Heart right ventricle (tissue), 16 donors: ENCODE results near the gene ITPKB. TPM values are rescaled to one million over a fixed set of nuclear protein-coding genes. Genes with fewer than 3 reads are reported as not detected.

Source experiments
- ATAC-seq, 8 donors: fragments of 200-7000 bp; cut with Tn5 transposase; one replicate each; pipeline ENCODE4 v1.9.1; 2020; ENCODE audit warnings: mild to moderate bottlenecking in 8 of 8, moderate library complexity in 8 of 8, moderate number of reproducible peaks in 1 of 8
- DNase-seq, 2 donors: peaks; one replicate each; pipeline ENCODE4 v3.0.0-alpha.2; 2020
- H3K27ac ChIP-seq, 10 donors: fragments of 200-600 bp; sonication (generic) in 2 of 10; one replicate each; pipeline versions ENCODE4 v1.5.0 to v1.8.0; 2020 to 2022; ENCODE audit warnings: mild to moderate bottlenecking in 3 of 10
- H3K27me3 ChIP-seq, 7 donors: fragments of 200-600 bp; one replicate each; pipeline ENCODE4 v1.8.0; 2021 to 2022; ENCODE audit warnings: mild to moderate bottlenecking in 2 of 7
- H3K36me3 ChIP-seq, 9 donors: fragments of 200-600 bp; sonication (generic) in 1 of 9; one replicate each; pipeline versions ENCODE4 v1.5.0 to v1.8.0; 2020 to 2022; ENCODE audit warnings: mild to moderate bottlenecking in 2 of 9
- H3K4me1 ChIP-seq, 9 donors: fragments of 200-600 bp; sonication (generic) in 1 of 9; one replicate each; pipeline versions ENCODE4 v1.5.0 to v1.8.0; 2020 to 2022; ENCODE audit warnings: mild to moderate bottlenecking in 4 of 9
- H3K4me3 ChIP-seq, 10 donors: fragments of 200-600 bp; sonication (generic) in 2 of 10; one replicate each; pipeline versions ENCODE4 v1.5.0 to v1.8.0; 2020 to 2022; ENCODE audit warnings: mild to moderate bottlenecking in 7 of 10, moderate library complexity in 2 of 10
- H3K9me3 ChIP-seq, 11 donors: fragments of 200-600 bp in 10 of 11; sonication (generic) in 2 of 11; one replicate each; pipeline versions ENCODE4 v1.5.0 to v1.8.0; 2013 to 2022; ENCODE audit warnings: mild to moderate bottlenecking in 2 of 11, control low read depth in 1 of 11, moderate library complexity in 1 of 11
- CTCF ChIP-seq, 9 donors: fragments of 200-600 bp; sonication (generic) in 2 of 9; IDR thresholded peaks; one replicate each; pipeline versions ENCODE4 v1.5.0 to v1.8.0; 2021 to 2022; ENCODE audit warnings: antibody characterized with exemption in 9 of 9, mild to moderate bottlenecking in 5 of 9, moderate library complexity in 1 of 9
- WGBS, 2 donors: extraction: QIAGEN DNeasy Blood & Tissue Kit; methylation state at CpG; one replicate each; pipeline ENCODE4 v1.1.7; 2013; ENCODE audit warnings: inconsistent platforms in 1 of 2; 5-methylcytosine and 5-hydroxymethylcytosine counted together
- intact Hi-C, 10 donors: fragments of 100-400 bp; cut with DNase I; formaldehyde crosslinking; loops; one replicate each; pipeline versions ENCODE4 v1.11.1 to v1.14.2; 2022
- polyA plus RNA-seq, 2 donors: library from polyadenylated mRNA; stranded (reverse); fragments of 200-250 nt; gene quantifications; one replicate each; pipeline ENCODE4 v1.2.3, GENCODE V29; 2013
- total RNA-seq, 10 donors: library from RNA; stranded (reverse); fragmentation: NEBNext Ultra II Directional in 3 of 10; extraction: Animal tissue kit (Norgen Biotek cat#: 25700) in 3 of 10; gene quantifications; one replicate each; pipeline versions ENCODE4 v1.2.1 to v1.2.4, GENCODE V29; 2021 to 2023
- donor health status: Arrhythmogenic right ventricular cardiomyopathy.
- donor health status: ischemic (EF 13 %, LVEDD 7.1; RV severe dilation, severe dysfunction).
- donor health status: healthy with polysubstance abuse.
- donor health status: DM: no; HTN: yes; CAD: no.
- donor health status: DM: no; HTN: no; CAD: no.
- donor health status: ischemic (EF 25% LVEDD 6.9; RV normal size, moderate dysfunction).
- donor health status: ischemic (EF 25% LVEDD 5.7; RV mildly dilated, moderate dysfunction).
- donor health status: healthy.
- donor health status: DM: yes; HTN: yes; CAD: no.
- donor health status: Ischemic cardiomyopathy.
- donor health status: ischemic (EF 35%, LVEDD 5.7; RV mildly dilated, moderate dysfunction).
- donor health status: nonischemic (EF 11% LVEDD 7.7; RV severe dilation, severe dysfunction).
- donor health status: DM: yes; HTN: yes; CAD: no.
- donor health status: PGD.
- donor health status: ischemic (EF 29% LVEDD 5.4; RV normal size, mild dysfunction).
- donor health status: nonischemic (EF 23%, LVEDD 6.1; RV moderate dilation, normal function).

Gene ITPKB
- total and polyA plus RNA-seq, 12 donors: 4.5 to 30.5 (median 16.1) TPM

DNA sequence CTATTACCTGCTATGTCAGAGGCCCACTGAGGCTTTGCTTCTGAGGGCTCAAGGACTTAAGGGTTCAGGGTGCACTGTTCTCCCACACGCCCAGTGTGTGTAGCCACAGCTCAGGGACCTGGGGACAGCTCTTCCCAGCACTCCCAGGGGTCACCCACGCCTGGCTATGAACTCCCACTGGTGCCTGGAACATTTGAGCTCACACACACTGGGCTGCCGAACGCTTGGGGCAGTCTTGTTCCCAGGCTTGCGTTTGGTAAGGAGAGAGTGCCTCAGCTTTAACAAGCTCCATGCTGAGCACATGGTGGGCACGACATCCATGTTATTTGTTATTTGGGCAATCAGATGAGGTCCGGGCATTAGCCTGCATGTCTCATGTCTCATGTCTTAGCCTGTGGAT lies 153.0 kb downstream of the ITPKB start:
- Histone ChIP-seq H3K9me3 (no peaks in the 10 kb centered on the region), H3K27me3 (no peaks in the 10 kb centered on the region), H3K4me3 (no peak overlapping the region), H3K27ac (no peak overlapping the region), H3K36me3 (no peaks in the 10 kb centered on the region), H3K4me1 (peaks cover 0 to 20% (median 0%) of the 10 kb centered on the region in 9 donors)
- ATAC-seq: no peak
- WGBS, 2 donors: 93% methylated on average over 7 of the region's 7 CpGs
- TF ChIP-seq CTCF (IDR thresholded peaks at IDR 0.05): no peak
- no peak for DNase-seq
- intact Hi-C loops: no loop called here

GRCh38 chr1:226584164-226584563 lies 154.9 kb downstream of the ITPKB start:
- no peaks in the 10 kb centered on the region for H3K36me3 ChIP-seq
- H3K27me3 ChIP-seq: no peaks in the 10 kb centered on the region
- H3K27ac ChIP-seq: no peak overlapping the region
- 68 to 74% methylated on average over 3 of the region's 3 CpGs for whole genome bisulfite sequencing, 2 donors
- no peak for TF ChIP-seq CTCF (IDR thresholded peaks at IDR 0.05)
- no peak for ATAC-seq
- peaks cover 0 to 19% (median 0%) of the 10 kb centered on the region in 9 donors for H3K4me1 ChIP-seq
- DNase-seq: no peak
- no peaks in the 10 kb centered on the region for H3K9me3 ChIP-seq
- H3K4me3 ChIP-seq: no peak overlapping the region
- intact Hi-C loops: no loop called here

GRCh38 chr1:226582966-226583365 lies 156.1 kb downstream of the ITPKB start:
- 93 to 97% methylated on average over 3 of the region's 3 CpGs for WGBS, 2 donors
- no peaks in the 10 kb centered on the region for H3K27me3 ChIP-seq

More at GRCh38 chr1:226582966-226583365, 156.1 kb downstream of the ITPKB start:
- no peaks in the 10 kb centered on the region for H3K36me3 ChIP-seq
- intact Hi-C loops: no loop called here
- no peak overlapping the region for H3K27ac ChIP-seq
- DNase-seq: no peak
- no peaks in the 10 kb centered on the region for H3K9me3 ChIP-seq
- H3K4me3 ChIP-seq: no peak overlapping the region
- no peak for TF ChIP-seq CTCF (IDR thresholded peaks at IDR 0.05)
- no peak for ATAC-seq
- H3K4me1 ChIP-seq: peaks cover 0 to 7% (median 0%) of the 10 kb centered on the region in 9 donors

Other genes starting within 250 kb of the ITPKB start
- gene STUM, start 190.5 kb downstream of the ITPKB start, total RNA-seq: 1 to 10 TPM in 5 of 10 donors, under 1 TPM in 5; 0.36 to 2.8 (median 0.94) TPM
- 1 to 10 TPM in 1 of 2 donors, under 1 TPM in 1; 0.48 to 1.2 TPM for gene STUM, start 190.5 kb downstream of the ITPKB start, polyA plus RNA-seq
- 10 to 100 TPM; 17.7 to 25.8 (median 20.2) TPM for gene PSEN2, start 131.3 kb upstream of the ITPKB start, total RNA-seq
- 10 to 100 TPM; 12.9 to 13.0 TPM for gene PSEN2, start 131.3 kb upstream of the ITPKB start, polyA plus RNA-seq
- gene COQ8A, start 201.0 kb upstream of the ITPKB start, total RNA-seq: 100 to 1,000 TPM; 167 to 495 (median 266) TPM
- gene COQ8A, start 201.0 kb upstream of the ITPKB start, polyA plus RNA-seq: 100 to 1,000 TPM; 136 to 242 TPM